Body of pancreas (tissue), 4 donors: ENCODE results near the gene CCSER1.

Source experiments
- CTCF ChIP-seq, 7 experiments: fragments of 450-650 bp in 4 of 7; fragments of 200-600 bp in 3 of 7; sonication (generic) in 3 of 7; IDR thresholded peaks; one replicate each; pipeline ENCODE4 v1.5.1; 2016 to 2019; ENCODE audit warnings: antibody characterized with exemption in 7 of 7
- POLR2A ChIP-seq, 3 donors: fragments of 450-650 bp; IDR thresholded peaks; one replicate each; pipeline ENCODE4 v1.6.1; 2016; ENCODE audit warnings: antibody characterized with exemption in 3 of 3, mild to moderate bottlenecking in 2 of 3

GRCh38 chr4:90215286-90215685 lies 88.1 kb downstream of the CCSER1 start:
- TF ChIP-seq CTCF (IDR thresholded peaks at IDR 0.05) (no peak), POLR2A (IDR thresholded peaks at IDR 0.05) (no peak)
